EL (cell line): ENCODE data around the gene PHETA1.

Experiments used
- DNase-seq: peaks from one replicate; pipeline ENCODE4 v3.0.0-alpha.2; 2016

The PHETA1 gene

GRCh38 chr12:111368788-111369495, at the start of gene PHETA1:
Gene PHETA1, minus strand, starts transcription at chr12:111369095. Its CDS starts 5,668 bp downstream, at chr12:111363427.
- DNase-seq = peak; percentile 86

DNA sequence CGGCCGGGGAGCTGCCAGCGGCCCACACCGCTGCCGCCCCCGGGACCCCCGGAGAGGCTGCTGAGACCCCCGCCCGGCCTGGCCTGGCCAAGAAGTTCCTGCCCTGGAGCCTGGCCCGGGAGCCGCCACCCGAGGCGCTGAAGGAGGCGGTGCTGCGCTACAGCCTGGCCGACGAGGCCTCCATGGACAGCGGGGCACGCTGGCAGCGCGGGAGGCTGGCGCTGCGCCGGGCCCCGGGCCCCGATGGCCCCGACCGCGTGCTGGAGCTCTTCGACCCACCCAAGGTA, 49.6 kb upstream of the PHETA1 start:
- no peak for DNase-seq

DNA sequence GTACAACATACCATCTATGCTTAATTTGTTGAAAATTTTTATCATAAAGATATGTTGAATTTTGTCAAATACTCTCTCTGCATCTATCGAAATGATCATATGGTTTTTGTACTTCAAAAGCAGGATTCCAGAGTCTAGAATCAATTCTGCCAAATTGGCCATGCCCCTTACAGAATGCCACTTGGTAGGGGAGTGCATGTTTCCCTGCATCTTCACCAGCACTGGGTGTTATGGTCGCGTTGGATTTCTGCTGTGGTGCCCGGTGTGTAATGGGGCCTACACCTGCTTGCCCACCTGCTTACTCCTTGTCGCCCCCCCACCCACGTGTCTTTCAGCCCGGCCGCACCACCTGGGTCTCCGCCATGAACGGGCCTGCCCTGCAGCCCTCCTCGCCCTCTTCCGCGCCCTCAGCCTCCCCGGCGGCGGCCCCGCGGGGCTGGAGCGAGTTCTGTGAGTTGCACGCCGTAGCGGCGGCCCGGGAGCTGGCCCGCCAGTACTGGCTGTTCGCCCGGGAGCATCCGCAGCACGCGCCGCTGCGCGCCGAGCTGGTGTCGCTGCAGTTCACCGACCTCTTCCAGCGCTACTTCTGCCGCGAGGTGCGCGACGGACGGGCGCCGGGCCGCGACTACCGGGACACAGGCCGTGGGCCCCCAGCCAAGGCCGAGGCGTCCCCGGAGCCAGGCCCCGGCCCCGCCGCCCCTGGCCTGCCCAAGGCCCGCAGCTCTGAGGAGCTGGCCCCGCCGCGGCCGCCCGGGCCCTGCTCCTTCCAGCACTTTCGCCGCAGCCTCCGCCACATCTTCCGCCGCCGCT, 49.1 kb upstream of the PHETA1 start:
- no peak for DNase-seq

- no peak for DNase-seq
Measured at GRCh38 chr12:111417290-111417689, 48.4 kb upstream of the PHETA1 start.

DNA sequence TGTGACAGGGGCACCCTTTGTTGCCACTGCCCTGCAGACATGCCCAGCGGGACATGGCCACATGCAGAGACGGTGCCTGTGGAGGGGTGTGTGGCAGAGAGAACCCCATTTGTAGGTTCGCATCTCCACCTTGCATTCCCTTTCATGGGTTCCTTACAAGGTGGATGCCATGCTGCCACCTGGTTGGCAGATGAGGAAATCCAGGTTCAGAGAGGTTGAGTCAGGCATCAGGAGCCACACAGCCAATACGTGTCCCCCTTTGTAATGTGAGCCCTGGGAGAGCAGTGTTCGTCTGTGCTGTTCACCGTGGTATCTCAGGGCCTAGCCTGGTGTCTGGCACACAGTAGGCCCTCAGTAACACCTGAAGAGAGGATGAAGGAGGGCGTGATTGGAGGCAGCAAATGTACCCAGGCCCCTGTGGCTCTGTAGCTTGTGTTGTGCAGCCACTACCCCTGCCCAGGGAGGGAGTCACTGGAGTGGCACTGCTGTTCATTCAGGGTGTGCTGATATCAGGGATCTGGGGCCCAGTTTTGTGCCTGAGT, 45.9 kb upstream of the PHETA1 start:
- DNase-seq = no peak

GRCh38 chr12:111413442-111414086, 44.7 kb upstream of the PHETA1 start:
- DNase-seq = peak; percentile 87

DNA sequence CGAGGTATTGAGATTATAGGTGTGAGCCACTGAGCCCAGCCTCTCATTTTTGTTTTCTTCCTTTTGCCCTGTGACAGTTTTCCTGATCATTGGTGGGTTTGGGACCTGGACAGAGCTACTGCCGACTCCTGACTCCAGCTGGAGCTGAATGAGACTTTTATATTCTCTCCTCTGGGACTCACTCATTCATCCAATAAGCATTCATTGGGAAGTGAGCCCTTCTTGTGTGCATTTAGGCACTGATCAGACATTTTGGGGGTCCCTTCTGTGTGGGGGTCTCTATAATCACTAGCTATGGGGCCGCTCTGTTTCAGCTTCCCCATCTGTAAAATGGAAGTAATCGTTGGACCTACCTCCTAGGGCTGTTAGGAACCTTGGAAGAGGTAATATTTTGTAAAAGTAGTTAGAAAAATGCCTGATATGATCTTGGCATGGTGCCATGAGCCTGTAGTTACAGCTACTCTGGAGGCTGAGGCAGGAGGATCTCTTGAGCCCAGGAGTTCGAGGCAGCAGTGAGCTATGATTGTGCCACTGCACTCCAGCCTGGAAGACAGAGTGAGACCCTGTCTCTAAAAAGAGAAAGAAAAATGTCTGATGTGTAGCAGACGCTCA, 44.0 kb upstream of the PHETA1 start:
- no peak for DNase-seq

DNA sequence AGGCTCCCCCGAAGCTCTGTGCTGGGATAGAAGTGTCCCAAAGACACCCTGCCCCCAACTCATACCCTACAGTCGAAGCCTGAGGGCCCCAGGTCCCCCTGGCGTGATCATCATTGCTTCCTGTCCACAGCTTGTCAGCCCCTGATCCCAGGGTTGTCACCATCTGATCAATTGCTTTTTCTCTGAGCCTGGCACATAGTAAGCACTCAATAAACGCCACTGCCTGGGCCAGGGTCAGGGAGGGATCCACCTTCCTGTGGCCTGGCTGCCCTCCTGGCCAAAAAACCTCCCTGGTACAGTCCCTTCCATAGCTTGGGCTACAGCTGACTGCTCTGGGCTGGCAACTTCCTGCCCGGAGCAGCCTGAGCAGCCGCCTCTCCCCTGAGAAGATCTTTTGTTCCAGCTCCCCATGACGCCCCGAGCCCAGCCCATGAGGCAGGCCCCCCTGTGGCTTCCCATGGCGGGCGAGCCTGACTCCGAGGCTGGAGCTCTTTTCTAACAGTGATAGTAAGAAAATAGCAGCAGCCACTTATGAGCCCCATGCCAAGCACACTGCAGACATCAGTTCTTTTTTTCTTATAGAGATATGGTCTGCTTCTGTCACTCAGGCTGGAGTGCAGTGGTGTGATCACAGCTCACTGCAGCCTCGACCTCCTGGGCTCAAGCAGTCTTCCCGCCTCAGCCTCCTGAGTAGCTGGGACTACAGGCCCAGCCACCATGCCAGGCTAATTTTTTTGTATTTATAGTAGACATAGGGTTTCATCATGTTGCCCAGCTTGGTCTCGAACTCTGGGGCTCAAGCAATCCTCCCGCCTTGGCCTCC, 43.3 kb upstream of the PHETA1 start:
- no peak for DNase-seq

DNA sequence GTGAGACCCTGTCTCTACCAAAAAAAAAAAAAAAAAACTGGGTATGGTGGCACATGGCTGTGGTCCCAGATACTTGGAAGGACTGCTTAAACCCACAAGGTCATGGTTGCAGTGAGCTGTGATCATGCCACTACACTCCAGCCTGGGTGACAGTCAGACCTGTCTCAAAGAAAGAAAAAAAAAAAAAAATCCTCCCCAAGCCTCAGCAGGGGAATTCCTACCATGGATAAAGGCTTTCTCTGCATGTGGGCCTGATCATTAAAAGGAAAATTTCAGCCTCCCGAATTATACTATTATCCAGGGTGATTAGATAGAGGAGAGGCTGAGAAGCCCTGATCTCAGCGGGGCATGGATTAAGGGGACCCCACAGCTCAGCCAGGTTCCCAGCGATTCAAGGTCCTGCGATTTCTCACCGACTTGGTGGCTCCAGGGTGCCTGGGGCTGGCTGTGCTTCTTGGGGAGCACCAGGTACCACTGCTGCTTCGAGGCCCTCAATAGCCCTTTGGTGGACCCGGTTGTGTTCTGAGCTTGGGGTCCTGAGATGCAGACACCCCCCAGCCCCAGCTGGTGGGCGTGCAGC, 42.4 kb upstream of the PHETA1 start:
- DNase-seq = no peak

DNA sequence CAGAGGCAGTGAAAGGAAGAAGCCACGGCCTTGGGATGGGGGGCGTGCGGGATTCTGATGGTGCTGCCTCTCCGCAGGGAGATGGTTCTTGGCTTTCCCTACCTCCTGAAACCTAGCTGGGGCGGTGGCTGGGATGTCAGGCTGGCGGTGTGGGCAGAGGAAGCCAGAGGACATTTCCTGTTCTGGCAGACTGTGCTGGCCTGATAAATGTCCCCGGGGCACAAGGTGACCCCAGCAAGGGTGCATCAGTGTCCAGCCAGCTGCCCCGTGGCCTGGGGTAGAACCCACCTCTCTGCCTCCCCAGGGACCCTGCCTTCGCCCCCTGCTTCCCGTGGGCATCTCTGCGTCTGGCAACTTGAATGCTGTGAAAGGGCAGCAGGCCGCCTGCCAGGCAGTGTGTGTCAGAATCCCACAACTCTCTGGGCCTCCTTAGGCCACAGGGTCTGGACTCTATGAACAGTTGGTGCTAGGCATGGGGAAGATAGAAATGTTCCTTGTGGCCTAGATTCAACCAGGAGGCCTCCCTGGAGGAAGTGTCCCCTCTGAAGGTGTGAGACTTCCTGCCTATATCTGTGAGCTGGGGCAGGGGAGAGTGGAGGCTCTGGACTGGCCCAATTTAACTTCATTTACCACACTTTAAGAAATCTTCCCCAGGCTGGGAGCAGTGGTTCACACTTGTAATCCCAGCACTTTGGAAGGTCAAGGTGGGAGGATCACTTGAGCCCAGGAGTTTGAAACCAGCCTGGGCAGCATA, 41.7 kb upstream of the PHETA1 start:
- peak; percentile 69 for DNase-seq

GRCh38 chr12:111409780-111410430, 41.0 kb upstream of the PHETA1 start:
- DNase-seq = peak; percentile 96

DNA sequence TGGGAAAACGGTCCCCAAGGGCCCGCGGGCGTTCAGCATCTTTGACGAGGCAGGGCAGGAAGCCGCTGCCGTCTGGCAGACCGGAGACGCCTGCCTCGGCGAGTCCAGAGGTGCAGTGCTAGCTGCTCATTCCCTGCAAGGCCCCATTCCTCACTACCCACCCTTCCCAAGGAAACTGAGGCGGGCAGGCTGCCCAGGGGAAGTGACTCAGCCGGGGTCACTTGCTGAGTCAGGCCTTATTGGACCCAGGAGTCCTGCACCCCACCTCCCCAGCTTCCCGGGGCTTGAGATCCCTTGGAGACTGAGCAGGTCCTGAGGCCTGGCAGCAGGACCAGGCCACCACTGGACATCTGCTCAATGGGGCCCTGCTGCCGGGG, 40.5 kb upstream of the PHETA1 start:
- peak; percentile 73 for DNase-seq

DNA sequence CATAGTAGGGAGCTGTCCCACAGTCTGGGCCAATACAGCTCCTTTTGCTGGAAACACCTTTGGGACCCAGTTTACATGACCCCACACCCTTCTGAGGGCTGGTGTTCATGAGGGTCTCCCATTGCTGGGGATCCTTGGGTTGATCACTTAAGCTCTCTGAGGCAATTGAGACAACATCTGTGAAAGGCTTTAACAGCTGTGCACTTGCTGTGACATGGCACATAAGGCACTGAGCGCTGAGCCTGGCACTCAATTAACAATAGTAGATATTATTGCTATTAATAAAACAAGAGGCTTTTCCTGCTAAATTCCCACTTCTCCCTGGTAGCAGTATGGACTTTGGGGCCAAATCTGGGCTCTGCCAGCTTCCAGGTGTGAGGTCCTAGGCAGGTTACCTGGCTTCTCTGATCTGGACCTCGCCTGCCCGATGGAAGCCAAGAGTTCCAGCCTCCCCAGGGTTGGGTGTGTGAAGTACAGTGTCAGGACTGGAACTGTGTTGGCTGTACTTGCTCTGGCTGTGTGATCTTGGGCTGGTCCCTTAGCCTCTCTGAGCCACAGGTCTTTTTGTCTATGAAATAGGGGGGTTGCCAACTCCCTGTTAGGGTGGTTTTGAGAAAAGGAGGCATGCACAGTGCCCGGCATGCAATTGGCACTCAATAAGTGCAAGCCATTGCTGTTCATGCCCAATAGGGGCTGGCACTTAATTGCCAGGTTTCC, 39.9 kb upstream of the PHETA1 start:
- no peak for DNase-seq

DNA sequence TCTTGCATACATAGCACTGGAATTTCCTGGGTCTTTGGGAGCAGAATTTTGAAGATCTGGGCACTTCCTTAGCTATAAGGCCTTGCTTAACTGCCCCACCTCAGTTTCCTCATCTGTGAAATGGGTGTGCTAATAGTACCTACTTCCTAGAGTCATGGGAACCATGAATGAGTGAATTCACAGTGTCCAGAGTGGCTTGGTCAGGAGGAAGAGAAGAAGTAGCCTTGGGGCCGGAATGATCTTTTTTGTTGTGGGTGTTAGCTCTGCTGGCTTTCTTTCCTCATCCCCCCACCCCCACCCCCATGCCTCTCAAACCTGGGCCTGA, 39.2 kb upstream of the PHETA1 start:
- DNase-seq = no peak

DNA sequence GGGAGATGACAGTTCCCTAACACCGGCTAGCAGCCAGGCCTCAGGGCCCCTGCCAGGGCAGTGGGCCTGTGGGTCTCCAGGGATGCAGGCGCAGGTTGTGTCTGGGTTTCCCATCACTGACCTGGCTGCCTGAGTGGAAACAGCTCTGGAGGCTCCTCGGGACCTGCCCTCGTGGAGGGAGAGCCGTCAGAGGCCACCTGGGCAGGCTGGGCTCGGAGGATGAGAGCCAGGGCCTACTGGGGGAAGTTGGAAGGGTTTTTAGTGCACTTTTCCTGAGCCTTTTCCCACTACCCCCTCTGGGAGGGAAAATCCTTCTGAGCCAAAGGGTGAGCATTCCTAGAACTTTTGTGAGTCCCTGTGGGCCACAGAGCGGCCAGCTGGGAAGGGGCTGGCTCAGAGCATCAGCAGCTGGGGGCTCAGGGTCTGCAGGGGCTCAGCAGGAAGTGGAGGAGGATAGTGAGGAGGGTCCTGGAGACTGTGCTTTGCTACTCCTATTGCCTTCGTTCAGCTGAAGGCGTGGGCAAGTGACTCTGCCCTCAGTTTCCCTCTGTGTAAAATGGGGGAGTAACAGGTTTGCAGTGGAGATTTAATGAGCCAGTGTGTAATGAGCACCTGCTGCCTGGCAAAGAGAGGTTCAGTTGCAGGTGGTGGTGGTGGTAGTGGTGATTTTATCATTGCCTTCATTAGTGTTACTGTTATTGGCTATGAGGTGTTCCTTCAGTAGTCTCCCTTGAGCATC, 38.7 kb upstream of the PHETA1 start:
- DNase-seq = no peak

DNA sequence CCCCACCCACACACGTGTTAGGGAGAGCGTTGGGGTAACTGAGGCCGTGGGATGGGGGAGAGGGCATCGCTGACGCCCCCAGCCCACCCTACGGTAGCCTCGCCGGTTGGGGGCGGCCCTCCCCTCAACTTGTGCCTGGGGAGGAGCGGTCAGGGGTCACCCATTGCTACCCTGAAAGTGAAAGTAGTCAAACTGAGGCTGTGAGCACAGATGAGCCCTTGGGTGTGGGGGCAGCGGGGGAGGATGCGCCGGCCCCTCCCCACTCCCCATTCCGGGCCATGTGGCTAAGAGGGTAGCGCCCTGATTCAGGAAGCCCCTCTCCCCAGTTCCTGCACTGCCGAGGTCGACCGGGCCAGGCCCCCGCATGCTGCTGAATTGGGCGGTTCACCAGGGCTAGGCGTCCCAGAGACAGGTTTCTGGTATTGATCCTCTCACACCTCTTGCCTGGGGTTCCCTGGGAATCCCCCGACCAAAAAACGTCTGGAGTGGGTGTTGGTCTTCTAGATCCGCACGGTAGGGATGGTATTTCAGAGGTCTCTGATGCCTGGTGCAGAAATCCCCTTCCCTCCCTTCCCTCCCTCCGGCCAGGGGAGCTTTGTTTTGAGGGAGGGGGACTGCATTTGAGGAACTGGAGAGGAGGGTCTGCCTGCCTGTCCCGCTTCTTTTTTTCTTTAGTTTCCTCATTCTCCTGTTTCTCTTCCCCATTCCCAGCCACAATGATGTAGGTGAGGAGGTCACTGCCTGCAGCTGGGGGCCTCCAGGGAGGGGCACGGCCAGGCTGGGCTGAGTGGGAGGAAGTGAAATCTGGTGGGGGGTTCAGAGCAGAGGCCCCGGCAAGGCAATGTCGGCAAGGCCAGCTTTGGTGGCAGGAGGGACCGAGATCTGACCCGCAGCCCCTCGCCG, 37.8 kb upstream of the PHETA1 start:
- DNase-seq = no peak

DNA sequence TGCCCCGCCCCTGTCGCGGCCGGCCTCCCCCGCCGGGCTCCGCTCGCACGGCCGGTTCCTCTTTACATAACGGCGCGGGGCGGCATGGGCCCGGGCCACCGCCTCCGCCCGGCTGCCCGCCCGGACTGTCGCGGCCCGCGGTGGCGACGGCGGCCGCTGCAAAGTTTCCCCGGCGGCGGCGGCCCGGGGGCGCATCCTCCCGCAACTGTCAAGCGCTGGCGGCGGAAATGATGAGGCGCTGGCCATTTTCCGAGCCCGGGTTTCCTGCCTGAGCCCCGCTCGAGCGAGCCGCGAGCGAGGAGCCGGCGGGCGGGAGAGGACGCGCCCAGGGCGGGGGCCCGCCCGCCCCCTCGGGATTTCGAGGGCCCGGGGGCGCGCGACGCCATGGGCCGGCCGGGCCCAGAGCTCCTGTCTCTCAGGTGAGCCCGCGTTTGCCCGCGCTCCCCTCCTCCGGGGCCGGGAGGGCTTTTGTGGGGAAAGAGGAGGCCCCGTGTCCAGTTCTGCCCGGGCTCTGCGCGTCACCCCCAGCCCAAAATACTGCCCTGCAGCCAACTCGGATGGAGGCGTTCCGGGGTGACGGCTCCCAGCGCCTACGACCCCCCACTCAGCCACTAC, 37.1 kb upstream of the PHETA1 start, which contains the start of gene SH2B3:
Gene SH2B3 (plus strand): TSS at position 65 of the 615 bp plus-strand sequence. CDS start 12,223 bp downstream, outside the sequence.
- DNase-seq = peak; percentile 74
